OCI-LY1 (cell line): Measurements from ENCODE around the gene PTPRN2.

Experiments used
- H2AFZ ChIP-seq: fragments of 200-600 bp; sonication (generic), shearing (Covaris generic); 2 replicates; pipeline ENCODE4 v1.6.0; 2014; ENCODE audit warnings: antibody characterized with exemption, mild to moderate bottlenecking, low read length
- H3F3A ChIP-seq: fragments of 200-600 bp; sonication (generic), shearing (Covaris generic); 2 replicates; pipeline ENCODE4 v1.6.0; 2014; ENCODE audit warnings: mild to moderate bottlenecking, antibody characterized with exemption, low read length, moderate library complexity; ENCODE audit not compliant: insufficient read depth
- H3K27ac ChIP-seq: fragments of 200-600 bp; sonication (generic); 2 replicates; pipeline ENCODE4 v1.5.1; 2014; ENCODE audit warnings: low read length, mixed run types, mild to moderate bottlenecking, low read depth; ENCODE audit not compliant: poor library complexity, severe bottlenecking
- H3K27me3 ChIP-seq: fragments of 200-600 bp; sonication (generic); 2 replicates; pipeline ENCODE4 v1.6.0; 2014; ENCODE audit warnings: antibody characterized with exemption, mild to moderate bottlenecking, low read length, moderate library complexity; ENCODE audit not compliant: insufficient read depth
- H3K36me3 ChIP-seq: fragments of 200-600 bp; sonication (generic); 2 replicates; pipeline ENCODE4 v1.6.1; 2014; ENCODE audit warnings: mild to moderate bottlenecking, antibody characterized with exemption, low read length, moderate library complexity, mixed read lengths; ENCODE audit not compliant: insufficient read depth
- H3K4me1 ChIP-seq: fragments of 200-600 bp; sonication (generic); 2 replicates; pipeline ENCODE4 v1.5.1; 2014; ENCODE audit warnings: mild to moderate bottlenecking, low read length, moderate library complexity; ENCODE audit not compliant: insufficient read depth, severe bottlenecking
- H3K4me2 ChIP-seq: fragments of 200-600 bp; sonication (generic), shearing (Covaris generic); 2 replicates; pipeline ENCODE4 v1.6.1; 2014; ENCODE audit warnings: low read length
- H3K4me3 ChIP-seq: fragments of 200-600 bp; sonication (generic); 2 replicates; pipeline ENCODE4 v1.5.1; 2014; ENCODE audit warnings: low read length, low read depth, mild to moderate bottlenecking, mixed read lengths; ENCODE audit not compliant: poor library complexity, severe bottlenecking
- H3K79me2 ChIP-seq: fragments of 200-600 bp; shearing (Covaris generic); 2 replicates; pipeline ENCODE4 v1.6.1; 2016; ENCODE audit warnings: mixed run types, low read length, mixed read lengths; ENCODE audit not compliant: insufficient read depth
- H3K9ac ChIP-seq: fragments of 200-600 bp; sonication (generic), shearing (Covaris generic); 2 replicates; pipeline ENCODE4 v1.6.1; 2014; ENCODE audit warnings: mild to moderate bottlenecking, low read length, mixed read lengths
- H3K9me2 ChIP-seq: fragments of 200-600 bp; sonication (generic), shearing (Covaris generic); 2 replicates; pipeline ENCODE4 v1.6.1; 2014; ENCODE audit warnings: low read depth, mild to moderate bottlenecking, low read length, mixed read lengths
- H3K9me3 ChIP-seq: fragments of 200-600 bp; shearing (Covaris generic); 2 replicates; pipeline ENCODE4 v1.6.1; 2014; ENCODE audit warnings: low read length, mixed read lengths
- H4K20me1 ChIP-seq: fragments of 200-600 bp; sonication (generic), shearing (Covaris generic); 2 replicates; pipeline ENCODE4 v1.6.0; 2016; ENCODE audit warnings: mild to moderate bottlenecking, low read length; ENCODE audit not compliant: insufficient read depth
- CTCF ChIP-seq: fragments of 200-600 bp; sonication (generic), shearing (Covaris generic); IDR thresholded peaks from 2 replicates; pipeline ENCODE4 v1.5.1; 2017; ENCODE audit warnings: mild to moderate bottlenecking, antibody characterized with exemption, low read length, moderate library complexity, mixed read lengths
- EZH2 ChIP-seq: fragments of 200-600 bp; sonication (generic), shearing (Covaris generic); IDR thresholded peaks from 2 replicates; pipeline ENCODE4 v1.8.0; 2017; ENCODE audit warnings: borderline replicate concordance, mixed run types, mild to moderate bottlenecking, antibody characterized with exemption, low read length, moderate library complexity, mixed read lengths

PTPRN2 gene

GRCh38 chr7:157923903-157924630 is 663.6 kb downstream of the PTPRN2 start:
- H3K9me3 ChIP-seq = no peaks in the 10 kb centered on the region
- H2AFZ ChIP-seq = no peak overlapping the region
- no peaks in the 10 kb centered on the region for H4K20me1 ChIP-seq
- H3F3A ChIP-seq = no peaks in the 10 kb centered on the region
- no peak overlapping the region for H3K9ac ChIP-seq
- no peaks in the 10 kb centered on the region for H3K9me2 ChIP-seq
- H3K27ac ChIP-seq = no peak overlapping the region
- no peak overlapping the region for H3K4me2 ChIP-seq
- no peak overlapping the region for H3K4me3 ChIP-seq
- TF ChIP-seq CTCF = no peak
- no peaks in the 10 kb centered on the region for H3K36me3 ChIP-seq
- H3K27me3 ChIP-seq = no peaks in the 10 kb centered on the region; the same call in 1 of the 2 replicates
- no peaks in the 10 kb centered on the region for H3K4me1 ChIP-seq
- H3K79me2 ChIP-seq = no peaks in the 10 kb centered on the region

- Histone ChIP-seq H2AFZ (no peak overlapping the region), H3K27me3 (no peaks in the 10 kb centered on the region; the same call in 1 of the 2 replicates), H3K4me2 (no peak overlapping the region), H3K36me3 (no peaks in the 10 kb centered on the region), H3K9me2 (no peaks in the 10 kb centered on the region), H3F3A (no peaks in the 10 kb centered on the region), H3K27ac (no peak overlapping the region), H3K4me3 (no peak overlapping the region), H3K9ac (no peak overlapping the region), H3K9me3 (no peaks in the 10 kb centered on the region), H4K20me1 (no peaks in the 10 kb centered on the region), H3K79me2 (no peaks in the 10 kb centered on the region), H3K4me1 (no peaks in the 10 kb centered on the region)
- TF ChIP-seq CTCF = no peak
- TF ChIP-seq EZH2 = no peak
These were observed 665.0 kb downstream of the PTPRN2 start for GRCh38 chr7:157922576-157922975.

- TF ChIP-seq EZH2 (no peak), CTCF (no peak)
- Histone ChIP-seq H3K4me3 (no peak overlapping the region), H3K4me2 (no peak overlapping the region), H3K27me3 (no peaks in the 10 kb centered on the region; the same call in 1 of the 2 replicates), H3K9me3 (0 out of 2 replicates have a peak, but pooled peaks cover 3% of the 10 kb centered on the region), H3K27ac (no peak overlapping the region), H3K9ac (no peak overlapping the region), H3K79me2 (no peaks in the 10 kb centered on the region), H3K36me3 (no peaks in the 10 kb centered on the region), H3K9me2 (no peaks in the 10 kb centered on the region), H2AFZ (no peak overlapping the region), H3K4me1 (no peaks in the 10 kb centered on the region), H4K20me1 (no peaks in the 10 kb centered on the region), H3F3A (no peaks in the 10 kb centered on the region)
These were observed 669.1 kb downstream of the PTPRN2 start for GRCh38 chr7:157918326-157919080.
